GM13976 (cell line): ENCODE results near the gene IER5L.

Source experiments
- DNase-seq: peaks from one replicate; pipeline ENCODE4 v3.0.0; 2012; ENCODE audit warnings: low spot score
- in situ Hi-C: fragments of 300-500 bp; cut with MboI; formaldehyde crosslinking; loops from one replicate; pipeline ENCODE4 v1.12.0; 2022; ENCODE audit warnings: low sequenced_read_pairs, mixed read lengths, inconsistent platforms; ENCODE audit not compliant: unreplicated experiment
- TF ChIP-seq, protein P1 (sequence below): IDR thresholded peaks from 2 replicates; pipeline ENCODE4 v1.5.1; 2012; ENCODE audit warnings: borderline replicate concordance, mild to moderate bottlenecking; ENCODE audit not compliant: insufficient read depth; ENCODE audit errors: extremely low read depth, missing control alignments, control extremely low read depth

The IER5L gene

DNA sequence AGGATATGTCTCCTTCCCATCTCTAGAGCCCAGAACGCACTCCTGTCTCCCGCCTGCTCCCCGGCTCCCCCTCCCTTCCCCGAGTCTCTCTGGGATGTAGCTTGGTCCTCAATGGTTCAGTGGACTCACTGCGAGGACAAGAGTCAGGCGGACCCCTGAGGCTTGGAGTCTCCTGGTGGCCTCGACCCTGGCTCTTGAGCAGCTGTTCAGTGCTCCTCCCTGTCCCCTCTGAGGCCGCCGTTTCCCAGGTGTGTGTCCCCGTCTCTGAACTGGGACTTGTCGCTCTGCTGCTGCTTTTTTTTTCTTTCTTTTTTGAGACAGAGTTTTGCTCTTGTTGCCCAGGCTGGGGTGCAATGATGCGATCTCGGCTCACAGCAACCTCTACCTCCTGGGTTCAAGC is 44.8 kb upstream of the IER5L start:
- TF ChIP-seq, protein P1, sequence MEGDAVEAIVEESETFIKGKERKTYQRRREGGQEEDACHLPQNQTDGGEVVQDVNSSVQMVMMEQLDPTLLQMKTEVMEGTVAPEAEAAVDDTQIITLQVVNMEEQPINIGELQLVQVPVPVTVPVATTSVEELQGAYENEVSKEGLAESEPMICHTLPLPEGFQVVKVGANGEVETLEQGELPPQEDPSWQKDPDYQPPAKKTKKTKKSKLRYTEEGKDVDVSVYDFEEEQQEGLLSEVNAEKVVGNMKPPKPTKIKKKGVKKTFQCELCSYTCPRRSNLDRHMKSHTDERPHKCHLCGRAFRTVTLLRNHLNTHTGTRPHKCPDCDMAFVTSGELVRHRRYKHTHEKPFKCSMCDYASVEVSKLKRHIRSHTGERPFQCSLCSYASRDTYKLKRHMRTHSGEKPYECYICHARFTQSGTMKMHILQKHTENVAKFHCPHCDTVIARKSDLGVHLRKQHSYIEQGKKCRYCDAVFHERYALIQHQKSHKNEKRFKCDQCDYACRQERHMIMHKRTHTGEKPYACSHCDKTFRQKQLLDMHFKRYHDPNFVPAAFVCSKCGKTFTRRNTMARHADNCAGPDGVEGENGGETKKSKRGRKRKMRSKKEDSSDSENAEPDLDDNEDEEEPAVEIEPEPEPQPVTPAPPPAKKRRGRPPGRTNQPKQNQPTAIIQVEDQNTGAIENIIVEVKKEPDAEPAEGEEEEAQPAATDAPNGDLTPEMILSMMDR = no peak
- no peak for DNase-seq
- in situ Hi-C loops = no loop called here

GRCh38 chr9:129221979-129222635 is 44.0 kb upstream of the IER5L start:
- TF ChIP-seq, protein P1 = no peak
- in situ Hi-C loops = no loop called here
- no peak for DNase-seq

GRCh38 chr9:129221233-129221632 is 43.2 kb upstream of the IER5L start:
- DNase-seq = no peak
- TF ChIP-seq, protein P1 = no peak
- in situ Hi-C loops = no loop called here

DNA sequence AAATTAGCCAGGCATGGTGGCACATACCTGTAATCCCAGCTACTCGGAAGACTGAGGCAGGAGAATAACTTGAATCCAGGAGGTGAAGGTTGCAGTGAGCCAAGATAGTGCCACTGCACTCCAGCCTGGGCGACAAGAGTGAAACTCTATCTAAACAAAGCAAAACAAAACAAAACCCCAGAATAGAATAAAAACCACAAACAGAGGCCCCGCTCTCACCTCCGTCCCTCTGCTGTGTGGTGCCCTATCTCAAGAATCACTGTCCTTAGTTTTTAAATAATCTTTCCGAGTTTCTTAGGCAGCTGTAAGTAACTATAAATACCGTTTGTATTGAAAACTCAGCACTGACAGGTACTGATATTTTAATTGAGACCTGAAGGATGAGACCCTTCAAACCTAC is 42.7 kb upstream of the IER5L start:
- TF ChIP-seq, protein P1 = no peak
- no peak for DNase-seq
- in situ Hi-C loops = no loop called here

- TF ChIP-seq, protein P1 = no peak
- in situ Hi-C loops = no loop called here
- DNase-seq = no peak
Measured at GRCh38 chr9:129218918-129219317, 40.9 kb upstream of the IER5L start.

GRCh38 chr9:129218272-129218625 is 40.2 kb upstream of the IER5L start:
- in situ Hi-C loops = no loop called here
- TF ChIP-seq, protein P1 = no peak
- DNase-seq = no peak

- in situ Hi-C loops = no loop called here
- TF ChIP-seq, protein P1 = no peak
- DNase-seq = no peak
Measured at GRCh38 chr9:129213551-129213950, 35.5 kb upstream of the IER5L start.
